Left hindlimb (tissue), 1 donor: ENCODE data around the gene KY.
A peak's percentile ranks its signal among the peaks of the same experiment; 100 is the strongest.

Experiments used
- DNase-seq: peaks from one replicate; pipeline ENCODE4 v3.0.0-alpha.2; 2018

Gene KY

DNA sequence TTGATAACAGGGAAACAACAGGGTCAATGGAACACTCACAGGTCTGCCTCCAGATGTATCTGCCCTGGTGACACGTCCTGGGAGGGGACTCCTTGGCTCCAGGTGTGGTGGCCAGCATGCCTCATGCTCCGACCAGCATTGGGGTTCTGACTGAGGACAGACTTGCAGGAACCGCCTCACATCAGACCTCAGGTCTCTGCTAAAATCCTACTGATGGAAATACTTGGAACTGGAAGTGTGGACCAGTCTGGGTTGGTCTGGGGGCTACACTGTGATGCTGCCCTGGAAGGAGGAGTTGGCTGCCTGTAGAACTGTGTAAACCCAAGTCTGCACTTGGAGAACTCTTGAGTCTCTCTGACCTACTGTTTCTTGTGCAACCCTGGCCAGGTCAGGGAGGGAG, 17.1 kb upstream of the KY start:
- no peak for DNase-seq

DNA sequence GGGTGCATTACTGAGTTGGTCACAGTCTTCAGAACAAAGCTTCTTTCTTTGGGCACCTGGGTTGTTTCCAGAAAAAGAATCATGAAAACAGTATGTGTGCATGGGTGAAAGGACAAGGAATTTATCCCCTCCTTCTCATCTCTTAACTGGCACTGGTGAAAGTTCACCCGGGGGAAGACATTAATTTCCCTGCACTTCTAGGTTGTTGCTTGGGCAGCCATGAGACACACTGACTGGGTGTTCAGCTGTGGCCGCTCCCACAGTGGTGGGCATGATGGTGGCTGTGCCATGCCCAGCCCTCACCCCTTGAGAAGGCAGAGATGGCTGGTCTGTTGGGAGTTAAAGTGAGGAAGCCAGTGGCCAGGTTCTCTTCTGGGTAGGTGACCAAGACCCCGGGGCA, 16.6 kb upstream of the KY start:
- DNase-seq, result no peak

DNA sequence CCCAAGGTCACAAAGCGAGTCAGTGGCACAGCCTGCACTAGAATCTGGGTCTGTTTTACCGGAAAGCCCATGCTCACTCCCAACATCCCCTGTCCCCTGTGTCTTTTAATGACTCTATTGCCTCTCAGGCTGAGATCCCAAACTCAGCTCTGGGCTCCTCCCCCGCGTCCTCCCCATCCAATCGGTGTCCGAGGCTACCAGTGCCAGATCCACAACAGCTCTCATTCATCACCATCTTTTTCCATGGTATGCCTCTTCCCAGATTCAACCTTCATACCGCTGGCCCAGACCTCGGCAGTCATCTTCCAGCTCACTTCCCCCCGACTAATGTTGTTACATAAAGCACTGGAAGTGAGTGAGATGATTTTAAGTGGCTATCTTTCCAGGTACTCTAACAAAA, 16.1 kb upstream of the KY start:
- DNase-seq, result no peak

DNA sequence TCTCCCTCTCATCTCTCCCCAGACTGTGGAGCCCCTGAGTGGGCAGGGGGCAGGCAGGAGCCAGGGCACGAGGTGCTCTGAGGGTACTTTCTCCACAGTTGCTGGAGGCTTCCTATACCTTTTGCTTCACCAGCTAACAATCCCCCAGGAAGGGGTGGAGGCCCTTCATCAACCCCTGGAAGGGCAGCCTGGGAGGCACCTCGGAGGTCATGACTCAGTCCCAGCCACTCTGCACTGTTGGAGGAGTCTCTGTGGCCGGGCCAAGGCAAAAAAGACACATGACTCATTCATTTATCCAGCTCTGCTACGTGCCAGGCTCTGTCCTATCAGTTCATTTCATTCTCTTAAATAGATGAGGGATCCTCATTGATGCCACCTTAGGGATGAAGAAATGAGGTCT, 15.6 kb upstream of the KY start:
- DNase-seq, result no peak

DNA sequence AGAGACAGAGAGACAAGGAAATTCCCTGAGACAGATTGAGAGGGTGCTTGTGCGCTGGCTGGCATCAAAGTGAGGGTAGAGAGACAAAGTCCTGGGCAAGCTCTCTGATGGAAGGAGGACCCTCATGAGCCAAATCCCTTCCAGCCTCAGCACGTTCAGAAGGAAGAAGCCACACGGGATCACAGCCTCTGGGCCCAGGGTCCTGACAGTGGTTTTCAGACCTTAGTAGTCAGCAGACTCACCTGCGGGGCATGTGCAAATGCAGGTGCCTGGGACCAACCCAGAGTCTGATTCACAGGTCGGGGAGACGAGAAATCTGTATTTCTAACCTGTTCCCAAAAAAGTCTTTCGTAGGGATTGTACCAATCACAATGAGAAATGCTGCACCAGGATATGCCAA, 15.2 kb upstream of the KY start:
- DNase-seq, result no peak

DNA sequence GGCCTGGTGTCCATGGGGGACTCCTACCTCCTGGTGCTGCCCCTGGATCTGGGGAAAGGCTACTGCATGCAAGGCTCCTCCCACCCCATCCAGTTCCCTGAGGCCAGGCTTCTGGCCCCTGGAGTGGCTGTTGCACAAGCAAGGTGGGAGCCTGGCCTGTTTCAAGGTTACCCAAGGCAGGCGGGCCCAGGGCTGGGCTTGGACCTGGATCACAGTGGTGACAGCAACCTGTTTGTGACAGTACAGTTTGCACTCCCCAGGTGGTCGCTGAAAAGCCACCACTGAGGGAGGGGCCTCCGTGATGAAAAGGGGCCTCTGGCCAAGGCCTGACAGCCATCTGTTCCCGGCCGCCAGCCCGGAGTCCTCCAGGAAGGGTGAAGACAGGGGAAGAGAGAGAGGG, 14.4 kb upstream of the KY start:
- no peak for DNase-seq

DNA sequence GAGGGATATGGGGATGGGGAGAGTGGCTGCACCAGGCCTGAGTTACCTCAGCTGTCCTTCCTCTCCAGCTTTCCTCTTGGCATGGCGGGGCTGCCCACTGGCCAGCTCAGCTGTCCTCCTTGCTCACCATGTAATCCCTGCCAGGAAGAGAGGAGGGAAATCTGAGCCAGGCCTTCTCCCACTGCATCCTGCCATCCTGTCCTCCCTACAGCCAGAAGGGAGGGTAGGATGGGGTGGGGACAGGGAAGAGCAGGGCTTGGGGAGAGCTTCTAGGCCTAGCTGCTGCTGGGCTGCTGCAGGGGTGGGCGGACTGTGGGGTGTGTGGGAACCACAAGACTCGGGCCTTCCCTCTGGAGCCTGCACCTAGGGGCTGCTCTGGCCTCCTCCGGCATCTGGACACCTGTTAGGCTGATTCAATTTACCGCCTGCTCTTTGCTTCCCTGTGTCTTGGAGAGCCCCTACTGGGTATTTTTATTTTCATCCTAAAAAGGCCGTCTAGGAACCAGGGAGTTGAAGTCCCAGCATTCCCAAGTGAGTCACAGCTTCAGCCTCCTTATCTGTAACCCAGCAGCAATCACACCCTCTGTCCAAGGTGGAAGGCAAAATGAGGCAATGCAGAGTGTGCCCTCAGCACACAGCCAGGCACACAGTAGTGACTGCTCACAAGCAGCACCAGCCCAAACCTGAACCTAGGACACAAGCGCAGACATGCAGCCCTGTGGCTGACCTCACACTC, 13.1 kb upstream of the KY start:
- DNase-seq, result peak; percentile 69

DNA sequence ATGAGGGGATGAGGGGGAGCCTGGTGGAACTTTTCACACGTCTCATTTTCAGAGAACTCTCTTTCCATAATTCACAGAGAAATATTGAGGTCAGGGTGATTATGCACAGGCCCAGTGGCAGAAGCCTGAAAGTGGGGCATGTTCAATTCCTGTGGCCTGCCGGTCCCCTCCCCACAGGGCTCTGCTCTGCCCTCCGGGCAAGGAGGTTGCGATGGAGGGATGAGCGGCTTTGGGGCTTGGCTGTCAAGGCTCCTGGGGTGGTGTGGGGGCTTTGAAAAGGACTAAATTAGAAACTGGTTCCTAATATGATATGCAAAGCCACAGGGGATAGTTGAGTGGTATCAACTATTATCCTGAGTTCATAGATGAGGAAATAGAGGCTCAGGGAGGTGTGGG, 9.2 kb upstream of the KY start:
- DNase-seq, result no peak

DNA sequence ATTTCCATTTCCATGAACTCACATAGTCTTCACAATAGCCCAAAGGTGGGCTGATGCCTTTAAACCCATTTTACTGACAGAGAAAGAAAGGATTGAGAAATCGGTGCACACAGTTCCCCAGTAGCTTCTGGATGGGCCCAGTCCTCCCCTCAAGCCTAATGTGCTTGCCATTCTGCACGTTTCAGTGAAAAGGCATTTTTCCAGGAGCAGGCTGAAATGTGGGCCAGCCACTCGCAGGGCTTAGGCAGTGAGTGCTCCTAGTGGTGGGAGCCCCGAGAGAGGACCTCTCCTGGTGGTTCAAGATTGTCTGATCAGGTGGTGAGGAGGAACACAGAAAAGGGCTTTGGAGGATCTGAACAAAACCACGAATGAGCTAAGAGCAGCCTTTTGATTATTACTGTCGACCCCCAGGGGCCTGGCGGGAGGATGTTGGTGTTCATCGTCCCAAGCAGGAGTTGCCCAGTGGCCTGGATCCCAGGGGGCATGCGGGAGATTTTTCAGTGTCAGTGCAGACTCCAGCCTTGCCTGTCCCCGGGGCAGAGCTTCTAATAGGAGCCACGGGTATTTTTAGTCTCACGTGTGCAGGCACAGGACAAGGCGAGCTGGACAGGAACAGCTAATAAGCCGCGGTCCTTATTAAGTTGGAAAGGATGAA, 8.7 kb upstream of the KY start:
- no peak for DNase-seq

DNA sequence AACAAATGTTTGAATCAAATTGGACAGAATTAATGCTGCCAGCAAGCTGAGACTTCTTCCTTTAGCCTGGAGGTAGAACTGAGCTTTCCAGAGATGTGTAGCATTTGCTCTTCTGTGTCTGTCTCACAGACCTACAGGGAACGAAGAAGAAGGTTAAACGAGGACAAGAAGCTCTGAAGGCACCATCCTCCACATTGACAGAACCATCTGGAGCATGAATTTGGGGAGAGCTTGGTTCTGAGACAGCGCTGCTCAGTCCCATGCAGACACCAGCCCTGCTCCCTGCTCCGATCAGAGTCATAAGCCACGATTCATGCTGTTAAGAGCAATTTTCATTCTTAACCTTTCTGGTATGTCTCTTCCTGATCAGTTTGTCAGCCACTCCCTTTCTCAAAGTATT, 7.7 kb upstream of the KY start:
- no peak for DNase-seq

DNA sequence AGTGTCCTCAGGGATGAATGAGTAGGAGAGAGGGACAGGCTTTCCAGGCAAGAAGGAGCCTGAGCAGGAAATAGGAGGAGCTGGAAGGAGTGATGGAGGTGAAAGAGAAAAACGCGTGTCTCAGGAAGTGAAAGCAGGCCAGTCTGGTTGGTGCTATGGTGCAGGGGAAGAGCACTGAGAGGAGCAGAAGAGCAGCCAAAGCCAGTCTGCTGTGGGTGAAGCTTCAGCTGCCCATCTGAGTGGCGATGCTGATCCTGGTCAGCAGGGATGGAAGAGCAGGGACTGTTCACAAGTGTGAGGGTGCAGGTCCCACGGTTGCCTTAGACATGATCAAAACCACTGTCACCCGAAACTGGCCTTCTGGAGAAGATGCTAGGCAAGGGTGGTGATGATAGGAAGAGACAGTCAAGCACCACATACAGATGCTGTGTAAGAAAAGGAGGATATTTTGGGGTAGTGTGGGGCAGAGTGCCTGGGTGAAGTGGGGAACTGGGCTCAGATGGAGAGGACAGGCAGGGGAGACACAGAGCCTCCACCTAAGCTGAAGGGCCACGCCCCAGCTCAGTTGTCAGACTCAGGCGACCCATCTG, 5.5 kb upstream of the KY start:
- DNase-seq, result no peak

DNA sequence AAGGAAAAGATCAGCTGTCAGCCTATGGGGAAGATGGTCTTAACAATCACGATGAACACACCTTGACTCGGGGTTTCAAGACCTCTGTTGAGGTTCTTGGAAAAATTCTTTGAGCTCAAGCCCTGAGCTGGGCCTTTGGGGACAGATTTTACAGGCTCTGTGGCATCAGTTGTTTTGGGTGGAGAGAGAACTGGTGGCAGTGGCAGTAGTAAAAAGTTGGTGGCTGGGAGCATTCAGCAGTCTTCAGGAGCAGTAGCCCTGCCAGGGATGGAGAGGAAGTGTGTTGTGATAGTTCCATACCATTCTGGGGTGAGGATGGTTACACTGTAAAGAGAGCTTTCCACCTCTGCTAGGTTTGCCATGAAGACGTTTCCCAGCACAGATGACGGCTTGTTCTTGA, 4.9 kb upstream of the KY start:
- DNase-seq, result no peak

DNA sequence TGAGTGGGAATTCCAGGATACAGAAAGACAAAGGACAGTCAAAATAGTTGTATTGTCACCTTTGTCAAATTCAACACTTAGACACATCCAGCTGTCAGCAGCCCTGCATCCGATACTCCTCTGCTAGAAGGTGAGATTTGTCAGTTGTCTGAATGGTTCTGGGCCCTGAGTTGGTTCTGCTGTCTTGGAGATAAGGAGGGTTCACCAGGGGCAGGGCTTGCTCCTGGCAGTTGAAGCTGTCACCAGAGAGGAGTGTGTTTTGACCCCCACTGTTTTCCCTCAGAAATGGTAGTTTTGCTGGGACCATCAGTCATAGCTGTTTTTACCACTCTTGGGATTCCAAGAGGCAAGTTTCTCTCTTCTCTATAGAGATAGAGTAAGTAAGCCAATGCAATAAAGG, 3.2 kb upstream of the KY start:
- DNase-seq, result no peak

DNA sequence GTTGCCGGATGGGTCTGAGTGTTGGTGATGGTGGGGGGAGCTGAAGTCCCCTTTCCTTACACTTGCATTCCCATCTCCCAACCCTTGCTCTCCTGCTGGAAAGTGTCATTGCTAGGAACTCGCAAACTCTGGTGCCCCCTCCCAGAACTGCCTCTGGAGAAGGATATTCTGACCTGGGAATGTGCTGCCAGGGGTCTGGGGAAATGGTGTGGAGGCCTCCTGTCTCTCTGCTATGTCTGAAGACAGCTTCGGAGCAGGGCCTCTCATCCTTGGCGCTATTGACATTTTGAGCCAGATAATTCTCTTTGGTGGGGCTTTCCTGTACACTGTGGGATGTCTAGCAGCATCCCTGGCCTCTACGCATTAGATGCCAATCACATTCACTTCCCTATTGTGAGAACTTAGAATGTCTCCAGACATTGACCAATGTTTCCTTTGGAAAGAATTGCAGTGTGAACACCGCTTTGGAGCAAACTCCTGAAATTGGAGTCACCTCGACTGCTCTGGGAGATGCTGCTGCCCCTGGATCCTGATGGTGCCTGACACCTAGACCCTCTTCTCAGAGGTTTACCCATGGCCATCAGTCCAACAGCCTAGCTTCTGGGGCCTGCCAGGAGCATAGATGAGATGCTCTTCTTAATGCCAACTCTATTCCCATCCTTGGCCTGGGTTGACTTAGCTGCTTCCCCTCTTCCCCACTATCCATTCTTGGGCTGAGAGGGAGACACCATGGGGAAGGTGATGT, 2.2 kb upstream of the KY start:
- no peak for DNase-seq

DNA sequence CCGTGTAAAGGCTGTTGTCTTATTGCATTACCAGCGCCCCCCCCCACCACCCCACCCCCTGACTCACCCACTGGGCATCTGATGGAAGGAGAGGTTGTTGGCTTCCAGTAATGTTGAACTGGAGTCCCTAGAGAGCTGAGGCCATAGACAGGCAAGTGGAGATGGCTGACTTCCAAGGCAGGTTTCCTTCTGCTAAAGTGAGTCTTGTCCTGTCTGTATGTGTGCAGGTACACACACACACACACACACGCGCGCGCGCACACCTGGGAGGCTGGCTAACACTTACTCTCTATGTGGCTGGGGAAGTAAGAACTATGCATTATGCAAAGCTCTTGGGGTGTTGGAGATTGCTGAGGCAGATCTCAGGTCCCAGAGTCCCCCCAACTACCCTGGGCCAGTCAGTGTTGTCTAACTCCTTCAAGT, 1.6 kb upstream of the KY start:
- no peak for DNase-seq

DNA sequence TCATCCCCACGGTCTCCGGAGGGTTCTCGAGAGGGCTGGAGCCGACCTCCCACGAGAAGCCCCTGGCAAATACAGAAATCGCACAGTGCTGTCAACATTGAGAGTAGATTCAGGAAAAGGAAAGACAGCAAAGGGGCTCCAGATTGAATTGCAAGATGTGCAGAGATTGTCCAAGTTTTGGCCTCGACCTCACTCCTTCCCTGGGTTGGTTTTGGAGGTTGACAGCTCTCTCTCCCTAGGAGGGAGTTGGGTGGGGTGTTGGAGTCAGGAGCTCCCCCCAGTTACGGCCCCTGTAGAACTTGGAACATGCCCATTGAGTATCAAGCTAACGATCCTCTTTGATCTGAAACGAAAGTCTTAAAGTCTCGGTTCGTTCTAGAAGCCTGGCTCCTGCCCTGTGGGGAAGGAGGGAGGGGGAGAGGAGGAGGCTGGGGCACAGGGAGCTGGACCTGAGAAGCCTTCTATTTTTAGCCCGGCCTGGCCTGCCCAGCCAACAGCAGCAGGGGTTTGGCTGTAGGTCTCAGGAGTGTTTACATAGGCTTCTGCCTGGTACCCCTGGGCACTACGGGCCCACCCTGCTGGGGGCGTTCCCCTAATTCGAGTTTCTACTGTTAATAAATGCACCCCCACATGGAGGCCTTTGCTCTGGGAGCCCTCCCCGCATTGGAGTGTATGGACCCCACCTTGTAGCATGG, 672 bp upstream of the KY start:
- peak; percentile 62 for DNase-seq

DNA sequence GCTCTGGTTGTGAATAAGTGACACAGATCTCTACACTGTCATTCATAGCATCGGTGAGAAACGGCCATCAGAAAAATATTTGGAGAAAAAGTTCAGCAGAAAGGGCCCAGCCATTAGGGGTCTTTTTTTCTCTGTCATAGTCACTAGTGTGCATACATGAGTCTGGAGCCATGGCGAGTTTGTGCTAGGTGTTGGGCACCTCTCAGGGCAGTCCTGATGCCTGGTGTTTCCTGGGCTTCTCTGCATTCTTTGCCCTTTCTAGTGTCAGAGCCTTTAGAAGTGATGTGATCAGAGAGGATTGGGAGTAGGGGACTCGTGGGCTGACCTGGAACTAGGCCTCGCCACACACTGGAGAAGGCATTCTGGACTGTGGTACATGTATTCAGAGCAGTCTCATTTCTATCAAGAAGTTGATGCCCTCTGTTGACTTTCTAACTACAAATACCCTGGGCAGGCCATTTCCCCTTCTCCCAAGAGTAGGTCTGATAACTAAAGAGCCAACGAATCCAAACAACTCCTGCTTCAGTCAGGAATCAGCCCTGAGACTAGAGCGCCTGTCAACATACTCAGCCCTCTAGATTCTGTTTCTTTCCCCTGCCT, 1.6 kb downstream of the KY start:
- no peak for DNase-seq

DNA sequence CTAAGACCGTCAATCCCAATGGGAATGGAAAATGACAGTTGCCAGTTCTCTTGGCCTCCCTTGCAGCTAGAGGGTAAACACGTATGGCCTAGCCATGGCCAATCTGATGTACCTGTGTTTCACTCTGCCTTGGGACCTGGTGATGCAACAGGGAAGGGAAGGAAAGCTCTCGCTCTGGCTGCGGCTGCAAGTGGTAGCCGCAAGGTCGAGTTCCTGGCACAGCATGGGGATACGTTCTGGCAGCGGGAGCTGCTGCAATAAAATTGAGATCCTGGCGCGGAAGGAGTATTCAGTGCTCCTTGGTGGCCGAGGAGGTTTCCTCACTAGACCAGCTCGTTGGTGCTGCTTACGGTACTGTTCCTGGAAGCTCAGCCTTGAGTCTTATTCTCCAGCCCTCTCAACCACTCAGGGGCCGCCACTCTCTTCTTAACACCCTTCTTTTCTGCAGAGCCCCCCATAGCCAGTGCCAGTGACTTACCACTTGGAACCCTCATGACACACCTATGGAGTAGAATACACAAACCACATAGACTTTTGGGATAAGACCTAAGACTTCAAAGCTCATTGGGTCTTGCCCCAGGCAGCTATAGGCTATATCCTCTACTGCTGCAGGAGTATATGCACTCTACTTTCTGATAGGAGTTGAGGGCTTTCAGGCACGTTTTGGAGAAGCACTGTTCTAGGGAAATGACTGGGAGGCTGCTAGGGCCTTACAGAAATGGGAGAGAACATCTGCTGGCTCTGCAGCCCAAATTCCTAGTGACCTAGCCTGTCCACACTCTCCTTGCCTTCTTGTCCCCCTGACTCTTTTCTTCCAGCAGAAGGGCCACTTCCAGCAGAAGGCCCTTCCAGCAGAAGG, 2.7 kb downstream of the KY start:
- DNase-seq, result no peak

DNA sequence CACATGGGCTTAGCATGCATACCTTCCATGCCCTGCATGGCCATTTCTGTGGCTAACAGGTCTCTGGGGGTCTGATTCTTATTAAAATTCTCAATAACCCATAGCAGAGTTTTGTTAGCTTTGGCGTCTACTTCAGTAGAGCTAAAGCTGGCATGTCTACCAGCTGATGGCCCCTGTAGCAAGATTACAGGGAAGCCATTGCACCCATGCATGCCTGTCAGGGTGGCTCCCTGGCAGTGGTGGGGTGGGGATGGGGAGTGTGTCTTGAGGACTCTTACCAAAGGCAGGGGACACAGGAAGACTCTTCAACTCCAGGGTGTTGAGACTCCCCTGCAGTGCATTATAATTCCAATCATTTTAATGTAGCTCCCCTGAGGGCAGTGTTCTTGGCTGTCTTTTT, 4.7 kb downstream of the KY start:
- no peak for DNase-seq

DNA sequence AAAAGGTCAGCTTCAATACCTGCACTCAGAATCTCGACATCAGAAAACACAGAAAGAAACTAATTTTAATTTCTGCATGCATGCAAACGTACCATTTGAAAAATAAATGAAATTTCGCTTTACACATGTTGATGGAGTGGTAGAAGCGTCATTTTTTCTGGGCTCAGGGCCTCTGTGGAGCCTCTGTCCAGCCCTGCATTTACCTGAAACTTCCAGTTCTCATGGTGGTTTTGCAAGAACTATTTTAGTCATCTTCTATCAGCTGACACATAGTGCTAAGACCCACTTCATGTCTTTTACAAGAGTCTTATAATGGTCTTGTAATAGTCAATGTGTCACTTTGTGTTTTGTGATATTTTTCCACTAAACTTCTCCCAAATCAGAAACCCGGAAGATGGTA, 5.3 kb downstream of the KY start:
- no peak for DNase-seq

DNA sequence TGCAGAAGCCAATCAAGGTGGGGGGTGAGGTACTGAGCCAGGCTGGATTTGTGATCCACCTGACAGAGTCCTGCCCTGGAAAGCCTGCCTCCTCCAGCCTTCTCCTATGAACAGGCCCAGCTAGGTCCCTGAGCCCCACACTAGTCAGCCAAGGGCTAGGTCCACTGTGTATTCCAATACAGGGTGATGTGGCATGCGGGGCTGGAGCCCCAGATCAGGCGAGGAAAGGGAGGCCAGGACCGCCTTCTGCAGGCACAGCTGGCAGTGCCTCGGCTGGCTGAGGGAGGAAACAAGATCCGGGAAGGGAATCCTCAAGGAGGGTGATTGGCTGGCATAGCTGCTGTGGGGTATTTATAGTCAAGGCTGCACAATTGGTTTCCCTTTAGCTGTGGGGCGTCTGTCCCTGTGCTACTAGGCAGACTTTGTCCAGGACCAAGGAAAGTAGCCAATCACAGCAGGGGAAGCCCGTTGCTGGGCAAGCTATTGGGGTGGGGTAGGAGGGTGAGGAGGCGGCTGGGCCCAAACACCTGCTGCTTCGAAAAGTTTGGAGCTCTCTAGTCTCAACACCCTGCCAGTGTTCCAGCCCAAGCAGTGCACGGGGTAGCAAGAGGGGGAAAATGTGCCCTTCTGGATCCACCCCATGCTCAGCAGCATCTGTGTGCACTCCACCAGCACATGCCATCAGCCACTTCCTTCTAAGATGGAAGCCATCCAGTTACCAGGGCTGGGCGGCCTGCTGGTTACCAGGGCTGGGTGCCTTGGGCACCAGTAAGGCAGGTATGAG, 5.9 kb downstream of the KY start:
- peak; percentile 68 for DNase-seq
